ENCODE results near the gene CYP26B1.
A peak's percentile ranks its signal among the peaks of the same experiment; 100 is the strongest.

CYP26B1 gene

GRCh38 chr2:72121153-72121552 is 26.5 kb downstream of the CYP26B1 start:
- no peaks in the 10 kb centered on the region for H3K27me3 ChIP-seq
- no peaks in the 10 kb centered on the region for H4K20me1 ChIP-seq
- H3K36me3 ChIP-seq: no peaks in the 10 kb centered on the region
- H3K9me3 ChIP-seq (replicated peaks in 1 of 11): peaks cover 19 to 60% (median 46%) of the 10 kb centered on the region in 11 experiments
- H3K4me3 ChIP-seq: no peak overlapping the region
- no peak overlapping the region for H3K4me2 ChIP-seq
- no peak overlapping the region for H3K9ac ChIP-seq
- no peak overlapping the region for H3K27ac ChIP-seq
- peaks cover 10 to 25% (median 21%) of the 10 kb centered on the region in 10 experiments for H3K4me1 ChIP-seq
- no peak for TF ChIP-seq Cebpa-rat (IDR thresholded peaks at IDR 0.05)

GRCh38 chr2:72118951-72119350 is 28.7 kb downstream of the CYP26B1 start:
- no peak for TF ChIP-seq Cebpa-rat (IDR thresholded peaks at IDR 0.05)
- Histone ChIP-seq H3K9me3 (replicated peaks in 1 of 11) (peaks cover 19 to 51% (median 39%) of the 10 kb centered on the region in 11 experiments), H3K4me1 (peaks cover 16 to 30% (median 25%) of the 10 kb centered on the region in 10 experiments), H3K4me3 (no peak overlapping the region), H3K27ac (no peak overlapping the region), H3K36me3 (no peaks in the 10 kb centered on the region), H3K9ac (no peak overlapping the region), H3K27me3 (no peaks in the 10 kb centered on the region), H4K20me1 (no peaks in the 10 kb centered on the region), H3K4me2 (no peak overlapping the region)

- Histone ChIP-seq H3K36me3 (no peaks in the 10 kb centered on the region), H3K9me3 (replicated peaks in 1 of 11) (peaks cover 19 to 51% (median 39%) of the 10 kb centered on the region in 11 experiments), H4K20me1 (no peaks in the 10 kb centered on the region), H3K27me3 (no peaks in the 10 kb centered on the region), H3K27ac (no peak overlapping the region), H3K9ac (no peak overlapping the region), H3K4me3 (no peak overlapping the region), H3K4me1 (peaks cover 16 to 30% (median 25%) of the 10 kb centered on the region in 10 experiments), H3K4me2 (no peak overlapping the region)
- TF ChIP-seq Cebpa-rat (IDR thresholded peaks at IDR 0.05): no peak
Measured at GRCh38 chr2:72118386-72118785, 29.3 kb downstream of the CYP26B1 start.

GRCh38 chr2:72117718-72118117 is 29.9 kb downstream of the CYP26B1 start:
- Histone ChIP-seq H3K4me2 (no peak overlapping the region), H3K9me3 (replicated peaks in 1 of 11) (peaks cover 22 to 54% (median 37%) of the 10 kb centered on the region in 11 experiments), H3K27me3 (no peaks in the 10 kb centered on the region), H4K20me1 (no peaks in the 10 kb centered on the region), H3K4me1 (peaks cover 16 to 30% (median 25%) of the 10 kb centered on the region in 10 experiments), H3K36me3 (no peaks in the 10 kb centered on the region), H3K9ac (no peak overlapping the region), H3K27ac (no peak overlapping the region), H3K4me3 (no peak overlapping the region)
- TF ChIP-seq Cebpa-rat (IDR thresholded peaks at IDR 0.05): no peak

DNA sequence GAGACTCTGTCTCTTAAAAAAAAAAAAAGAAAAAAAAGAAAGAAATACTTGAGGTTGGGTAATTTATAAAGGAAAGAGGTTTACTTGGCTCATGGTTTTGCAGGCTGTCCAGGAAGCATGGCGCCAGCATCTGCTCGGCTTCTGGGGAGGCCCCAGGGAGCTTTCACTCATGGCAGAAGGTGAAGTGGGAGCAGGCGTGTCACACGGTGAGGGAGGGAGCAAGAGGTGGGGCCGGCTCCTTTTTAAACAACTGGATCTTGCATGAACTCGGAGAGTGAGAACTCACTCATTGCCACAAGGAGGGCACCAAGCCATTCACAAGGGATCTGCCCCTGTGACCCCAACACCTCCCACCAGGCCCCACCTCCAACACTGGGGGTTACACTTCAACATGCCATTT is 30.6 kb downstream of the CYP26B1 start:
- TF ChIP-seq Cebpa-rat (IDR thresholded peaks at IDR 0.05): no peak
- no peaks in the 10 kb centered on the region for H3K36me3 ChIP-seq
- no peak overlapping the region for H3K9ac ChIP-seq
- H3K9me3 ChIP-seq (replicated peaks in 1 of 11): peaks cover 23 to 54% (median 37%) of the 10 kb centered on the region in 11 experiments
- no peak overlapping the region for H3K4me3 ChIP-seq
- peak overlapping the region in 4 of 11 experiments; percentile 70 to 83 (median 76); a peak in 5 of 22 replicates for H3K4me2 ChIP-seq
- no peaks in the 10 kb centered on the region for H3K27me3 ChIP-seq
- H3K27ac ChIP-seq: peak overlapping the region in 3 of 11 experiments; percentile 74 to 78 (median 75); a peak in 2 of 22 replicates
- H4K20me1 ChIP-seq: no peaks in the 10 kb centered on the region
- peaks cover 16 to 30% (median 25%) of the 10 kb centered on the region in 10 experiments for H3K4me1 ChIP-seq

- Histone ChIP-seq H3K4me2 (peak overlapping the region; percentile 56 to 84 (median 76)), H3K9me3 (replicated peaks in 1 of 11) (peaks cover 24 to 51% (median 34%) of the 10 kb centered on the region in 11 experiments), H3K36me3 (no peaks in the 10 kb centered on the region), H3K4me1 (peaks cover 16 to 30% (median 25%) of the 10 kb centered on the region in 10 experiments), H3K27me3 (no peaks in the 10 kb centered on the region), H3K4me3 (peak overlapping the region in 1 of 10 experiments; percentile 15; a peak in 1 of 20 replicates), H4K20me1 (no peaks in the 10 kb centered on the region), H3K9ac (peak overlapping the region in 10 of 11 experiments; percentile 31 to 66 (median 50); a peak in 16 of 22 replicates), H3K27ac (peak overlapping the region in 10 of 11 experiments; percentile 9 to 78 (median 71); a peak in 19 of 22 replicates)
- no peak for TF ChIP-seq Cebpa-rat (IDR thresholded peaks at IDR 0.05)
Measured at GRCh38 chr2:72116081-72116533, 31.6 kb downstream of the CYP26B1 start.

DNA sequence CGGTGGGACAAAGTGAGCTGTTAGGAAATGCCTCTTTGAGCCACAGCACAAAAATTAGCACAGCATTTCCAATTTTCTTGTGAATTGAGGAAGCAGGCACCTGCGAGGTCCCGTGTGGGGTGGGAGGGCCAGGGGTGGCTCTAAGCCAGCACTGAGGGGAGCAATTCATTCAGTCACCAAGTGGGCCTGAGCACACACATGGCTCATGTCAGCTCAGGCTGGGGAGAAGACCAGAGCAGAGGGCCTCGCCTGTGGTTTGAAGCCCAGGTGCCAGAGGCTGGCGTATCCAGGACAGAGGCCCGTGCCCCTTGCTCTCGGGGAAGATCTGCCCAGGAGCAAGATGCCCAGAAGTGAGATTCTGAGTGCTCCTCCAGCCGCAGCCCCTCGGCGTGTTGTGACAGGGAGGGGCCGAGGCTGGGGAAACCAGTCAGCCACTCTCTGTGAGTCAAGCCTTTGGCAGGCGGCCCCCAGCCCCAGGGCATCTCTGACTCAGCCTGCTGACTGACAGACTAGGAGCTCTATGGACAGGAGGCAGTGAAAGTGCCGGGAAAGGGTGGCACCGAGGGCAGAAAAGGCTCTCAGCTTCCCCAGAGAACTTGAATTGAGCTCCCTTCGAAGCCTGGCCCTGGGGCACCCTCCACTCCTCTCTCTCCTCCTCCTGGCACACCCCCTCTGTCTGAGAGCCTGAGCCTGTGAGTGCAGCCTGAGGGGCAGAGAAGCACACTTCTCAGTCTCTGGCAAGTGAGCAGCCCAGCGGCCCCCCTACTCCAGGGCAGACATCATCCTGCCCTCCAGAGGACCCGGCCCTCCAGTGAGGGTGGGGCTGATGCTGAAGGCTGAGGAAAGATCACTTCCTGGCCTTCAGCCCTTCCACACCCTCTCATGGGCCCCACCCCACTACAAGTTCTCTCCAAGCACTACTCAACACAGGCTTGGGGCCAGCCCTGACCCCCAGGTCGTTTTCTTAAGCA is 32.3 kb downstream of the CYP26B1 start:
- peaks cover 16 to 30% (median 25%) of the 10 kb centered on the region in 10 experiments for H3K4me1 ChIP-seq
- H3K27me3 ChIP-seq: no peaks in the 10 kb centered on the region
- peak overlapping the region in 1 of 10 experiments; percentile 15; a peak in 1 of 20 replicates for H3K4me3 ChIP-seq
- peaks cover 24 to 51% (median 35%) of the 10 kb centered on the region in 11 experiments for H3K9me3 ChIP-seq (replicated peaks in 1 of 11)
- peak overlapping the region in 10 of 11 experiments; percentile 31 to 66 (median 50); a peak in 16 of 22 replicates for H3K9ac ChIP-seq
- no peaks in the 10 kb centered on the region for H3K36me3 ChIP-seq
- TF ChIP-seq Cebpa-rat (IDR thresholded peaks at IDR 0.05): no peak
- H4K20me1 ChIP-seq: no peaks in the 10 kb centered on the region
- peak overlapping the region in 10 of 11 experiments; percentile 9 to 78 (median 71); a peak in 19 of 22 replicates for H3K27ac ChIP-seq
- peak overlapping the region; percentile 56 to 84 (median 76) for H3K4me2 ChIP-seq

DNA sequence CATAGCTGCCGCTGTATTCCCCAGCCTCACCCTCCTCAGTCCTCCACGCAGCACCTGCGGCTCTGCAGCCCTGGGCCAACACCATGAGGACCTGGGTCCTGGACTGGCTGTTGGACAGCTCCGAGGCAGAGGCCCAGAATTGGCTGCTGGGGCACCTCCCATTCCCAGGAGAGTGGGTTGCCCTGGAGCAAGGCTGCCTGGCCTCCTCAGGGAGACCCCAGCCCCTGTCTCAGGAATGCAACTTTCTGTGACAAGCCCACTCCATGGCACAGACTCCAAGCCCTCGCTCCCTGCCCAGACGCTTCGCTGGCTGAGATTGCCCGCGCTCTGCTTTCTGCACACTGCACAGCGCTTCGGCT is 33.0 kb downstream of the CYP26B1 start:
- no peak overlapping the region for H3K4me3 ChIP-seq
- no peak overlapping the region; a peak in 1 of 22 replicates for H3K27ac ChIP-seq
- no peak overlapping the region for H3K9ac ChIP-seq

More for the DNA sequence above, 33.0 kb downstream of the CYP26B1 start:
- no peak for TF ChIP-seq Cebpa-rat (IDR thresholded peaks at IDR 0.05)
- Histone ChIP-seq H3K9me3 (replicated peaks in 1 of 11) (peaks cover 24 to 48% (median 35%) of the 10 kb centered on the region in 11 experiments), H3K36me3 (no peaks in the 10 kb centered on the region), H3K4me1 (peaks cover 16 to 30% (median 25%) of the 10 kb centered on the region in 10 experiments), H3K4me2 (peak overlapping the region in 7 of 11 experiments; percentile 7 to 83 (median 77); a peak in 5 of 22 replicates), H3K27me3 (no peaks in the 10 kb centered on the region), H4K20me1 (no peaks in the 10 kb centered on the region)
